Measurements from ENCODE around the gene LRRC27.

DNA sequence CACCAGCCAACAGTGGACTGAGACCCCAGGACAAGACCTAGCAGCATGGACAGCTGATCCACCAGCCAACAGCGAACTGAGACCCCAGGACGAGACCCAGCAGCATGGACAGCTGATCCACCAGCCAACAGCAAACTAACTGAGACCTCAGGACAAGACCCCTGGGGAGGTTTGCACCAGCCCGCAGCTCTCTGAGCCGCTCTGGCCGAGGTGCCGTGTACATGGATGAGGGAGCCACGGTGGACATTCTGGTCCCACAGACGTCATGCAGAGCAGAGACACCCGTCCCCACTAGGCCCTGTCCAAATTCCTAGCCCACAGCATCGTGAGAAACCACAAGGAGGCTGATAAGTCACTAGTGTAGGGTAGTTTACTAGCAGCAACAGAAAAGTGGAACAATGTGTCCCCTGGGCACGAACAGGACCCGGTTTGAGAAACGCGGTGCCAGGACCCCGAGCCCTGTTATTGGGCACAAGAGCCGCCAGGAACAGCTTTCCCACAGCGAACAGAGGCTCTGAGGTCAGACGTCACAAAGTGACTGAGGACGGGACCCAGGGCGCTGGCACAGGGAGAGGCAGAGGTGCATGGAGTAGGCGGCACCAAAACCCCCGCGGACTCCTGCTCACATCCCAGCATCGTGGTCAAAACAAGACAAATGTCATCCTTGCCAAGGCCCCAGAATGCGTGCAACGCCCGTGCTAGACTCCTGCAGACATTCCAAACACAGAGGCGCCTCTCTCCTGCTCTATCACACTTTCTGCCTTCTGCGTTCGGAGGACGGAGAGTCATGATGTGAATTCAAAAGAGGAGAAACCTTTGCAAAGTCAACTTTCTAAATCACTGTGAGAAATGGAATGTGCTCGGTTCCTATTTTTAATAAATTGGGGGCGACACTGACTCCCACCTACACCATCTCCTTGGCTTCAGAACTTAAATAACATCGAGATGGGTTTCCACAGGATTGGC is 32.3 kb upstream of the LRRC27 start:
- no peak for TF ChIP-seq EZH2 (IDR thresholded peaks at IDR 0.05; ENCODE audit: insufficient read depth, poor library complexity, severe bottlenecking)
- TF ChIP-seq EZH2phosphoT487 (IDR thresholded peaks at IDR 0.05; ENCODE audit: insufficient read depth, low read depth), result no peak
